Measurements from ENCODE around the gene CDH4.

DNA sequence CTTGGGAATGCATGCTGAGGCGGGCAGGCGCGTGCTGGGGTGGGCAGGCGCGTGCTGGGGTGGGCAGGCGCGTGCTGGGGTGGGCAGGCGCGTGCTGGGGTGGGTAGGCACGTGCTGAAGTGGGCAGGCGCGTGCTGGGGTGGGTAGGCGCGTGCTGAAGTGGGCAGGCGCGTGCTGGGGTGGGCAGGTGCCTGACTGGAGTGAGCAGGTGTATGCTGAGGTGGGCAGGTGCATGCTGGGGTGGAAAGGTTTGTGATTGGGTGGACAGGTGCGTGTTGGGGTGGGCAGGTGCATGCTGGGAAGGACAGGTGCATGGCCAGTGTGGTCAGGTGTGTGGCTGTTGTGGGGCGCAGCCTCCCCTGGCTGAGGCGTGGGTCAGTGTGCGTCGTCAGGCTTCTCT, 404.1 kb downstream of the CDH4 start:
- TF ChIP-seq, protein P1, sequence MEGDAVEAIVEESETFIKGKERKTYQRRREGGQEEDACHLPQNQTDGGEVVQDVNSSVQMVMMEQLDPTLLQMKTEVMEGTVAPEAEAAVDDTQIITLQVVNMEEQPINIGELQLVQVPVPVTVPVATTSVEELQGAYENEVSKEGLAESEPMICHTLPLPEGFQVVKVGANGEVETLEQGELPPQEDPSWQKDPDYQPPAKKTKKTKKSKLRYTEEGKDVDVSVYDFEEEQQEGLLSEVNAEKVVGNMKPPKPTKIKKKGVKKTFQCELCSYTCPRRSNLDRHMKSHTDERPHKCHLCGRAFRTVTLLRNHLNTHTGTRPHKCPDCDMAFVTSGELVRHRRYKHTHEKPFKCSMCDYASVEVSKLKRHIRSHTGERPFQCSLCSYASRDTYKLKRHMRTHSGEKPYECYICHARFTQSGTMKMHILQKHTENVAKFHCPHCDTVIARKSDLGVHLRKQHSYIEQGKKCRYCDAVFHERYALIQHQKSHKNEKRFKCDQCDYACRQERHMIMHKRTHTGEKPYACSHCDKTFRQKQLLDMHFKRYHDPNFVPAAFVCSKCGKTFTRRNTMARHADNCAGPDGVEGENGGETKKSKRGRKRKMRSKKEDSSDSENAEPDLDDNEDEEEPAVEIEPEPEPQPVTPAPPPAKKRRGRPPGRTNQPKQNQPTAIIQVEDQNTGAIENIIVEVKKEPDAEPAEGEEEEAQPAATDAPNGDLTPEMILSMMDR (IDR thresholded peaks at IDR 0.05) = no peak
- no peak for TF ChIP-seq POLR2A (IDR thresholded peaks at IDR 0.05)
